ENCODE data around the gene KCNQ5. TPM values are rescaled to one million over a fixed set of nuclear protein-coding genes. Genes with fewer than 3 reads are reported as not detected.

The KCNQ5 gene
- total RNA-seq, 1 experiment from 2014 or later: 0.07 TPM

GRCh38 chr6:73058736-73059135 is 436.9 kb downstream of the KCNQ5 start:
- H2BK15ac ChIP-seq (ENCODE audit: low read depth, low read length): no peak overlapping the region
- no peak overlapping the region for H3K4me2 ChIP-seq (ENCODE audit: insufficient read depth, insufficient read length, low read length)
- no peaks in the 10 kb centered on the region for H3K27me3 Mint-ChIP-seq (ENCODE audit: low read depth)
- H4K20me1 ChIP-seq (ENCODE audit: control insufficient read depth, insufficient read depth, insufficient read length): no peaks in the 10 kb centered on the region
- no peak overlapping the region for H2AFZ ChIP-seq (ENCODE audit: low read length)
- H3K79me1 ChIP-seq (ENCODE audit: insufficient read depth, low read depth, low read length, poor library complexity, severe bottlenecking): no peaks in the 10 kb centered on the region
- no peaks in the 10 kb centered on the region for H3K4me1 Mint-ChIP-seq
- no CpG with 5 or more reads among the region's 3 CpGs for WGBS (ENCODE audit: extremely low coverage, insufficient read length, low lambda C conversion rate)
- H3K9ac ChIP-seq (ENCODE audit: extremely low read depth, insufficient read length, low read length): no peak overlapping the region
- H3K9me3 ChIP-seq (ENCODE audit: control insufficient read depth, low read depth, low read length): no peaks in the 10 kb centered on the region
- no peak overlapping the region for H4K91ac ChIP-seq (ENCODE audit: insufficient read length, low read depth, low read length)
- H3K23me2 ChIP-seq (ENCODE audit: insufficient read length, low read depth, low read length, poor library complexity, severe bottlenecking): no peaks in the 10 kb centered on the region
- no peak overlapping the region for H3K4ac ChIP-seq (ENCODE audit: low read depth, low read length)
- H4K5ac ChIP-seq (ENCODE audit: insufficient read length, low read depth, low read length): no peak overlapping the region
- no peak overlapping the region for H2AK5ac ChIP-seq (ENCODE audit: insufficient read length, low read length)
- no peak overlapping the region for H3K14ac ChIP-seq (ENCODE audit: insufficient read depth, low read length)
- H3K56ac ChIP-seq (ENCODE audit: insufficient read length, low read depth, low read length): no peak overlapping the region
- no peak for DNase-seq
- no peaks in the 10 kb centered on the region for H3K79me2 ChIP-seq (ENCODE audit: insufficient read depth, low read length)
- H3K9me3 Mint-ChIP-seq: no peaks in the 10 kb centered on the region
- H3K36me3 Mint-ChIP-seq (ENCODE audit: insufficient read depth in 1 of 3, low read depth in 3 of 3): no peaks in the 10 kb centered on the region
- TF ChIP-seq CTCF (conservative IDR thresholded peaks at IDR 0.05): no peak
- no peaks in the 10 kb centered on the region for H3K4me1 ChIP-seq (ENCODE audit: insufficient read depth, low read length)
- H3K27ac ChIP-seq (ENCODE audit: insufficient read length, low read depth, low read length): no peak overlapping the region
- H3K18ac ChIP-seq (ENCODE audit: insufficient read length, low read depth, low read length): no peak overlapping the region
- no peak overlapping the region for H3K27ac Mint-ChIP-seq
- no peak overlapping the region for H3T11ph ChIP-seq (ENCODE audit: low read length)
- H3K27me3 ChIP-seq (ENCODE audit: insufficient read depth, low read length): no peaks in the 10 kb centered on the region
- H2BK120ac ChIP-seq (ENCODE audit: low read depth, low read length, poor library complexity, severe bottlenecking): no peak overlapping the region
- no peak overlapping the region for H4K8ac ChIP-seq (replicated peaks; ENCODE audit: insufficient read length, low read depth, low read length)
- no peak overlapping the region for H2BK20ac ChIP-seq (ENCODE audit: low read depth, low read length, poor library complexity, severe bottlenecking)
- no peak overlapping the region for H3K4me3 Mint-ChIP-seq
- H3K23ac ChIP-seq (ENCODE audit: insufficient read length, low read depth, low read length): no peak overlapping the region
- H2BK5ac ChIP-seq (ENCODE audit: insufficient read length, low read length): no peak overlapping the region
- no peak overlapping the region for H2BK12ac ChIP-seq (ENCODE audit: insufficient read length, low read depth, low read length)

Measured in H9 (cell line).